ENCODE data around the gene ZCCHC24. TPM values are rescaled to one million over a fixed set of nuclear protein-coding genes. Genes with fewer than 3 reads are reported as not detected.

The ZCCHC24 gene
- total and polyA plus RNA-seq, 5 donors from 2014 or later, result 0.25 to 1.8 (median 0.76) TPM

- Mint-ChIP-seq H3K9me3 (no peaks in the 10 kb centered on the region), H3K36me3 (peaks cover 11% of the 10 kb centered on the region), H3K27me3 (no peaks in the 10 kb centered on the region), H3K4me3 (peak overlapping the region; percentile 52 to 70 (median 62)), H3K4me1 (peaks cover 0 to 41% (median 18%) of the 10 kb centered on the region in 4 donors), H3K27ac (peak overlapping the region in 1 of 3 donors; percentile 95)
- ATAC-seq (ENCODE audit: low read depth in 2 of 2) (no peak), DNase-seq (no peak)
- H3K9me3 ChIP-seq (ENCODE audit: control insufficient read depth in 2 of 2, low read length in 2 of 2), result no peaks in the 10 kb centered on the region
- H3K27me3 ChIP-seq (ENCODE audit: control insufficient read depth, insufficient read depth, low read length), result no peaks in the 10 kb centered on the region
- H3K4me3 ChIP-seq (ENCODE audit: low read depth, low read length), result no peak overlapping the region
- peak overlapping the region; percentile 84 for H3K27ac ChIP-seq (ENCODE audit: insufficient read depth, low read length, poor library complexity, severe bottlenecking)
- peaks cover 23% of the 10 kb centered on the region for H3K36me3 ChIP-seq (ENCODE audit: control insufficient read depth, insufficient read depth, low read length)
- peaks cover 28% of the 10 kb centered on the region for H3K4me1 ChIP-seq (ENCODE audit: control insufficient read depth, insufficient read depth, low read length, poor library complexity, severe bottlenecking)
These were observed 98.8 kb downstream of the ZCCHC24 start for GRCh38 chr10:79346388-79347225.

- Mint-ChIP-seq H3K4me3 (peak overlapping the region in 3 of 4 donors; percentile 52 to 70 (median 67)), H3K4me1 (peaks cover 0 to 41% (median 18%) of the 10 kb centered on the region in 4 donors), H3K36me3 (peaks cover 11% of the 10 kb centered on the region), H3K27me3 (no peaks in the 10 kb centered on the region), H3K9me3 (no peaks in the 10 kb centered on the region), H3K27ac (no peak overlapping the region)
- Histone ChIP-seq H3K36me3 (ENCODE audit: control insufficient read depth, insufficient read depth, low read length) (peaks cover 17% of the 10 kb centered on the region), H3K4me1 (ENCODE audit: control insufficient read depth, insufficient read depth, low read length, poor library complexity, severe bottlenecking) (peaks cover 28% of the 10 kb centered on the region), H3K9me3 (ENCODE audit: control insufficient read depth in 2 of 2, low read length in 2 of 2) (no peaks in the 10 kb centered on the region), H3K27me3 (ENCODE audit: control insufficient read depth, insufficient read depth, low read length) (no peaks in the 10 kb centered on the region), H3K27ac (ENCODE audit: insufficient read depth, low read length, poor library complexity, severe bottlenecking) (no peak overlapping the region), H3K4me3 (ENCODE audit: low read depth, low read length) (no peak overlapping the region)
- DNase-seq (no peak), ATAC-seq (ENCODE audit: low read depth in 2 of 2) (no peak)
These were observed 99.4 kb downstream of the ZCCHC24 start for GRCh38 chr10:79346012-79346340.

DNA sequence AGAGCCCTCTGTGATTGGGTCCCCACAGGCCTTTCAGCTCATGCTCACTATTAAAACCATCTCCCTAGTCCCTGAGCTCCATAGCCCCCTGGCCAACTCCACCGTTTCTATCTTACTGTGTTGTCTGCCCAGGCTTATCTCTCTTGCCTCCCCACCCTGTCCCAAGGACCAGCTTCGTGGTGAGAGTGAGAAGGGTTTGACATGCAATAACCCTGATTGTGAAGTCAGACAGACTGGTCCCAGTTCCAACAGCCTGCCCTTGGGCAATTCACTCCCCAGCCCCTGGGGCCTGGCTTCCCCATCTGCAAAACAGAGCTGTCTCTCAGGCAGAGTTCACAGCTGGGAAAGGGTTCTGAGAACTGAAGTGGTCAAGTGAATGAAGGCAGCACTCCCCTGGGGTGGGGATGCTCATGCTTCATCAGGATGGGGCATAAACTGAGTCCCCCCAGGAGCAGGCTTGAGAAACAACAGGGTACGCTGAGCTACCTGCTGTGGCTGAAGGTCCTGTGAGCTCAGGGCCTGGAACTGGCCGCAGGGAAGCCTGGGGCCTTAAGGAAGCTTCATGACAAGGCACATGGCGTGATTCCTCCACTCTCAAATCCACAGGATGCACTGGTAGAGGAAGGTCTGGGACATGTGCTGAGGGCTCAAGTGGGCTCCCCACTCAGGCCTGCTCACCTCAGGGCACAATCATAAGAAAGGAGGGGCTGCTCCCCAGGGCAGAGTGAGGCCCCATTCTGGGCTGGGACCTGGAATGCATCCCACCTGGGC is 100.0 kb downstream of the ZCCHC24 start:
- peaks cover 11% of the 10 kb centered on the region for H3K36me3 ChIP-seq (ENCODE audit: control insufficient read depth, insufficient read depth, low read length)
- H3K27ac ChIP-seq (ENCODE audit: insufficient read depth, low read length, poor library complexity, severe bottlenecking), result no peak overlapping the region
- peaks cover 28% of the 10 kb centered on the region for H3K4me1 ChIP-seq (ENCODE audit: control insufficient read depth, insufficient read depth, low read length, poor library complexity, severe bottlenecking)
- peaks cover 11% of the 10 kb centered on the region for H3K36me3 Mint-ChIP-seq
- H3K4me3 ChIP-seq (ENCODE audit: low read depth, low read length), result no peak overlapping the region
- H3K9me3 Mint-ChIP-seq, result no peaks in the 10 kb centered on the region
- no peak overlapping the region for H3K27ac Mint-ChIP-seq
- H3K4me3 Mint-ChIP-seq, result peak overlapping the region in 2 of 4 donors; percentile 70 to 93
- DNase-seq, result no peak
- H3K27me3 Mint-ChIP-seq, result no peaks in the 10 kb centered on the region
- H3K4me1 Mint-ChIP-seq, result peaks cover 0 to 41% (median 18%) of the 10 kb centered on the region in 4 donors
- no peaks in the 10 kb centered on the region for H3K27me3 ChIP-seq (ENCODE audit: control insufficient read depth, insufficient read depth, low read length)
- no peaks in the 10 kb centered on the region for H3K9me3 ChIP-seq (ENCODE audit: control insufficient read depth in 2 of 2, low read length in 2 of 2)
- no peak for ATAC-seq (ENCODE audit: low read depth in 2 of 2)

DNA sequence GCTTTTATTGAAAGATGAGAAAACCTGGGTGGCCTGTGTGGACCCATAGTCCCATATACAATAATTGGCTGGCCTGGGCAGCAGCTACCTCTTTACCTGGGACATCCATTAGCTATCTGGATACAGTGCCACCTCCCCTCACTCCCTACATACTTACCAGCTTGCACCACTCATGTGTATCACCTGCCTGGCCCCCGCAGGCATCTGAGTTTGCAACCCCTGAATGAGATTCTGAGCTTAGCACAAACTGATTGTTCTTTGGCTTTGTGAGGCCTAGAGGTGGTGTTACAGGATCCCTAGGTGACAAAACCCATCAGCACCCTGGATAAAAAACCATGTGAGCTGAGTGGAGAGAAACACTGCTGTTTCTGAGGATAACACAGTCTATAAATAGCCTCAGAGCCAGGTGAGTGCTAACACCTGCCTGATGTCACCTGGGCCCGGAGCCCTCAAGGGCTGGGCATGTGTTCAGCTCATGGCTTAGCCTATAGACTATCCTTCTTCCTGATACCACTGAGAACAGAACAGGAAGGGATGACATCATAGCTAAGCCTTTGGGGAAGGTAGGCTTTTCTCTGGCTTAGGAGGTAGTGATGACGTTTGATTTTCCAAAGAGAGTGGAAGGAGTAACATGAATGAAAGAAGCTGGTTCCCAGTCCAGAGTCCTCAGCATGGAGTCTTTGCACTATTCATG is 100.8 kb downstream of the ZCCHC24 start:
- no peak for DNase-seq
- Mint-ChIP-seq H3K9me3 (no peaks in the 10 kb centered on the region), H3K36me3 (peaks cover 3% of the 10 kb centered on the region), H3K27ac (no peak overlapping the region), H3K4me3 (peak overlapping the region in 1 of 4 donors; percentile 70), H3K4me1 (peaks cover 0 to 34% (median 19%) of the 10 kb centered on the region in 4 donors), H3K27me3 (no peaks in the 10 kb centered on the region)
- no peaks in the 10 kb centered on the region for H3K27me3 ChIP-seq (ENCODE audit: control insufficient read depth, insufficient read depth, low read length)
- no peak overlapping the region for H3K27ac ChIP-seq (ENCODE audit: insufficient read depth, low read length, poor library complexity, severe bottlenecking)
- H3K9me3 ChIP-seq (ENCODE audit: control insufficient read depth in 2 of 2, low read length in 2 of 2), result no peaks in the 10 kb centered on the region
- no peak for ATAC-seq (ENCODE audit: low read depth in 2 of 2)
- H3K4me1 ChIP-seq (ENCODE audit: control insufficient read depth, insufficient read depth, low read length, poor library complexity, severe bottlenecking), result peaks cover 25% of the 10 kb centered on the region
- H3K4me3 ChIP-seq (ENCODE audit: low read depth, low read length), result no peak overlapping the region
- peaks cover 3% of the 10 kb centered on the region for H3K36me3 ChIP-seq (ENCODE audit: control insufficient read depth, insufficient read depth, low read length)

DNA sequence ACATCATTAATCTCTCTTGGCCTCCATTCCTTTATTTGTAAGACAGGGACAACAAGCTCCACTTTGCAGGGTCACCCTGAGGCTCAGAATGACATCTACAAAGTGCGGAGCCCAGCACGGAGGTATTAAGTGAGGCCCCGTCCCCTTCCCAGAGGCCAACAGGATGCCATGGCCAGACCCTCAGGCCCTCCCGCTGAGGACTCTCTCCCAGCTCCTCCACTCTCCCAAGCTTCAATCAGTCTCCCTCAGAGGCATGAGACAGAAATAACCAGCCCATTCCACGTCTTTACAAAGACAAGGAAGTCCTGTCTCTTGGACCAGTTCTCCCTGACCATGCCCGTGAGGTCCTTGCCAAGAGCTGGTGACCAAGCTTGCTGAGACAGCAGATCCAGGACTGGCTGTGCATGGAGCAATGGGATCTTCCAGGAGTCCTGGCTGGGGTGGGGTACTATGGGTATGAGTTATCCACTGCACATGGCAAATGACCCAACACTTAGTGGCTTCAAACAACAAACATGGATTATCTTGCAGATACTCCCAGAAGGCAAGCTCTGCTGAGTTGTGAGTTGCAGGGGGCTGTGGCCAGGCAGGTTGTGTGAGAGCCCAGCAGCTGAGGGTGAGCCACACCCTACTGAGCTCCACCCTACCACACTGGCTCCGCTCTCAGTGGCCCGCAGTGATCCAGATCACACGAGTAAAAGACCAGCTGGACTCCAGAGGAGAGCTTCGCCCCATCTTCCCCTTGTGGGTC is 102.4 kb downstream of the ZCCHC24 start:
- Mint-ChIP-seq H3K27me3 (no peaks in the 10 kb centered on the region), H3K4me3 (peak overlapping the region in 1 of 4 donors; percentile 9), H3K27ac (no peak overlapping the region), H3K4me1 (peaks cover 0 to 19% (median 9%) of the 10 kb centered on the region in 4 donors), H3K9me3 (no peaks in the 10 kb centered on the region), H3K36me3 (no peaks in the 10 kb centered on the region)
- DNase-seq (no peak), ATAC-seq (ENCODE audit: low read depth in 2 of 2) (no peak)
- no peak overlapping the region for H3K4me3 ChIP-seq (ENCODE audit: low read depth, low read length)
- H3K9me3 ChIP-seq (ENCODE audit: control insufficient read depth in 2 of 2, low read length in 2 of 2), result no peaks in the 10 kb centered on the region
- H3K27me3 ChIP-seq (ENCODE audit: control insufficient read depth, insufficient read depth, low read length), result no peaks in the 10 kb centered on the region
- no peak overlapping the region for H3K27ac ChIP-seq (ENCODE audit: insufficient read depth, low read length, poor library complexity, severe bottlenecking)
- peaks cover 12% of the 10 kb centered on the region for H3K4me1 ChIP-seq (ENCODE audit: control insufficient read depth, insufficient read depth, low read length, poor library complexity, severe bottlenecking)
- no peaks in the 10 kb centered on the region for H3K36me3 ChIP-seq (ENCODE audit: control insufficient read depth, insufficient read depth, low read length)

DNA sequence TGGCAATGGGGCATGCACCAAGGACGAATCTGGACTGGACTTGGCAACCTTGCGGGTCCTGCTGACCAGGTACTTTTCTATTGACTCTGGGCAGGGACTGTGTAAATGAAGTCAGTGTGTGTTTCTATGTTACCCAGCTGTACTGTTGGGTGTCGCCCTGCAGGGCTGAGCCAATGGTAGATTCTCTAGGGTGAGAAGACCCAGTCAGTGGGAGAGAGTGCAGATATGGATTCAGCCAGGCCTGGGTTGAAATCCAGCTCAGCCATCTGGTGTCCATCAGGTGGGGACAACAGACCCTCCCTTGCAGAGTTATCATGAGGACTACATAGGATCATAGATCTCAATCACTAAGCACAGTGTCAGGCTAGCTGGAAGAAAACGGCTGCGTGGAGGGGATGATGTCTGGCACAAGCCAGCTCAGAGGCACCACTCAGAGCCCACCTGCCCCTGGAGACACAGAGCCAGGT is 103.1 kb downstream of the ZCCHC24 start:
- no peaks in the 10 kb centered on the region for H3K9me3 Mint-ChIP-seq
- H3K27me3 Mint-ChIP-seq, result no peaks in the 10 kb centered on the region
- ATAC-seq (ENCODE audit: low read depth in 2 of 2) (no peak), DNase-seq (no peak)
- H3K27ac ChIP-seq (ENCODE audit: insufficient read depth, low read length, poor library complexity, severe bottlenecking), result no peak overlapping the region
- H3K4me1 Mint-ChIP-seq, result peaks cover 0 to 18% (median 7%) of the 10 kb centered on the region in 4 donors
- H3K4me3 Mint-ChIP-seq, result peak overlapping the region in 1 of 4 donors; percentile 19
- H3K4me1 ChIP-seq (ENCODE audit: control insufficient read depth, insufficient read depth, low read length, poor library complexity, severe bottlenecking), result peaks cover 8% of the 10 kb centered on the region
- H3K27me3 ChIP-seq (ENCODE audit: control insufficient read depth, insufficient read depth, low read length), result no peaks in the 10 kb centered on the region
- H3K36me3 Mint-ChIP-seq, result no peaks in the 10 kb centered on the region
- H3K9me3 ChIP-seq (ENCODE audit: control insufficient read depth in 2 of 2, low read length in 2 of 2), result no peaks in the 10 kb centered on the region
- peak overlapping the region in 1 of 3 donors; percentile 16 for H3K27ac Mint-ChIP-seq
- H3K4me3 ChIP-seq (ENCODE audit: low read depth, low read length), result no peak overlapping the region
- no peaks in the 10 kb centered on the region for H3K36me3 ChIP-seq (ENCODE audit: control insufficient read depth, insufficient read depth, low read length)

DNA sequence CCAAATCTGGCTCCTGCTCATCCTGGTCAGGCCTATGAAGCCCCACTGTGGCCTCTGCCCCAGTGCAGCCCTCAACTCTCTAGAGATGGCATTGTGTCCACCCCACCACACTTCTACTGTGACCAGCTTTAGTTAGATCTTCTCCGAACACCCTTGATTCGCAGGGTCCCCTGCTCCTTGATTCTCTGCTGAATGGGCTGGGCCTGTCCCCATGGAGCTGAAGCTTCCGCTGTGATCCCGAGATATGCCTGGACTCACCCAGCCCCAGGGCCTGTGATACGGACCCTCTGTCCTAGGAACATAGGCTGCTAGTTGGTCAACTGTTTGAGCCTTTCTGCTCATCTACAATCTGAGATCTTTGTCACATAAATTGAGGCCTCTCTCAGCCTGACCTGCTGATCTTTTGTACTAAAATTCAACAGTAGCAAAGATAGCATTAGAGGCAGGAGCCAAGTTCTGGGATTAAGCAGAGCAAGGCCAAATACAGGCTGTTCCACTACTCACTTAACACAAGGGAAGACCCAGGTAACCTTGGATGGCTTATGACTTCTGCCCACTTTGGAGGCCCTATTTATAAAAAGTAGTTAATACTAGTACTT is 104.7 kb downstream of the ZCCHC24 start:
- Mint-ChIP-seq H3K4me1 (peaks cover 0 to 23% (median 8%) of the 10 kb centered on the region in 4 donors), H3K4me3 (no peak overlapping the region), H3K9me3 (no peaks in the 10 kb centered on the region), H3K27ac (peak overlapping the region in 1 of 3 donors; percentile 60), H3K27me3 (no peaks in the 10 kb centered on the region), H3K36me3 (no peaks in the 10 kb centered on the region)
- H3K9me3 ChIP-seq (ENCODE audit: control insufficient read depth in 2 of 2, low read length in 2 of 2), result no peaks in the 10 kb centered on the region
- H3K36me3 ChIP-seq (ENCODE audit: control insufficient read depth, insufficient read depth, low read length), result no peaks in the 10 kb centered on the region
- no peak for ATAC-seq (ENCODE audit: low read depth in 2 of 2)
- no peak for DNase-seq
- H3K27ac ChIP-seq (ENCODE audit: insufficient read depth, low read length, poor library complexity, severe bottlenecking), result no peak overlapping the region
- H3K4me3 ChIP-seq (ENCODE audit: low read depth, low read length), result no peak overlapping the region
- H3K27me3 ChIP-seq (ENCODE audit: control insufficient read depth, insufficient read depth, low read length), result no peaks in the 10 kb centered on the region
- peaks cover 4% of the 10 kb centered on the region for H3K4me1 ChIP-seq (ENCODE audit: control insufficient read depth, insufficient read depth, low read length, poor library complexity, severe bottlenecking)
